H1 (cell line): ENCODE data around the gene RPS21. TPM values are rescaled to one million over a fixed set of nuclear protein-coding genes. Genes with fewer than 3 reads are reported as not detected.
A peak's percentile ranks its signal among the peaks of the same experiment; 100 is the strongest.

ENCODE experiments used
- CTCF ChIA-PET: fragments of 300-600 bp; sonication (Branson Sonifier 250); formaldehyde crosslinking; loops from one replicate; lab custom pipeline; 2021; ENCODE audit not compliant: partially characterized antibody; lab: Charles Lee
- POLR2A ChIA-PET: fragments of 300-600 bp; sonication (Branson Sonifier 250); formaldehyde crosslinking; loops from one replicate; lab custom pipeline; 2021; ENCODE audit warnings: inconsistent platforms; ENCODE audit not compliant: partially characterized antibody; lab: Charles Lee
- DNase-seq, 2 experiments: peaks; one replicate each; pipeline versions ENCODE4 v3.0.0 to v3.0.0-alpha.2; 2010 to 2022; ENCODE audit warnings: low spot score in 2 of 2, low read depth in 1 of 2, mixed read lengths in 1 of 2
- FAIRE-seq: peaks from 2 replicates; lab custom pipeline; 2011; peaks lifted over from hg19 to GRCh38; lab: Jason Lieb, UNC
- H2AFZ ChIP-seq: 2 replicates; pipeline ENCODE4 v1.8.1; 2012; ENCODE audit warnings: low read length, inconsistent platforms
- H2AK5ac ChIP-seq: 2 replicates; pipeline ENCODE4 v1.6.1; 2013; ENCODE audit warnings: low read depth, low read length
- H2BK120ac ChIP-seq: replicated peaks from 2 replicates; pipeline ENCODE3; 2013; ENCODE audit warnings: low read depth, low read length, inconsistent platforms
- H2BK12ac ChIP-seq: 2 replicates; pipeline ENCODE4 v1.6.1; 2013; ENCODE audit warnings: low read depth, low read length
- H2BK15ac ChIP-seq: 2 replicates; pipeline ENCODE4 v1.6.1; 2013; ENCODE audit warnings: low read length
- H2BK20ac ChIP-seq: 2 replicates; pipeline ENCODE4 v1.6.1; 2013; ENCODE audit warnings: low read length
- H2BK5ac ChIP-seq: 2 replicates; pipeline ENCODE4 v1.6.1; 2013; ENCODE audit warnings: low read depth, low read length
- H3K14ac ChIP-seq: 2 replicates; pipeline ENCODE4 v1.6.1; 2013; ENCODE audit warnings: inconsistent platforms; ENCODE audit not compliant: insufficient read length
- H3K18ac ChIP-seq: 2 replicates; pipeline ENCODE4 v1.6.1; 2013; ENCODE audit warnings: low read length; ENCODE audit errors: extremely low read depth
- H3K23ac ChIP-seq: 2 replicates; pipeline ENCODE4 v1.6.1; 2013; ENCODE audit warnings: inconsistent platforms; ENCODE audit not compliant: insufficient read length
- H3K23me2 ChIP-seq: 2 replicates; pipeline ENCODE4 v1.6.1; 2013; ENCODE audit warnings: low read depth, low read length
- H3K27ac ChIP-seq: 2 replicates; pipeline ENCODE4 v1.6.1; 2011; ENCODE audit warnings: low read depth, low read length, inconsistent platforms
- H3K27me3 ChIP-seq, 4 experiments: replicated peaks in 1 of 4; 1 replicate in 1 of 4; 2 replicates in 3 of 4; pipeline versions ENCODE4 v1.6.1 to v1.8.1; 2011 to 2013; ENCODE audit warnings: low read length in 3 of 4, mild to moderate bottlenecking in 3 of 4, inconsistent platforms in 2 of 4, mixed read lengths in 2 of 4, moderate library complexity in 1 of 4; ENCODE audit not compliant: control insufficient read depth in 3 of 4, insufficient read depth in 3 of 4; ENCODE audit errors: extremely low read depth in 1 of 4
- H3K36me3 ChIP-seq, 4 experiments: 2 replicates each; pipeline versions ENCODE4 v1.6.1 to v1.8.1; 2011 to 2013; ENCODE audit warnings: mild to moderate bottlenecking in 4 of 4, low read length in 3 of 4, moderate library complexity in 2 of 4, control low read depth in 1 of 4, inconsistent platforms in 1 of 4; ENCODE audit not compliant: insufficient read depth in 4 of 4, control insufficient read depth in 2 of 4
- H3K4ac ChIP-seq: replicated peaks from 2 replicates; pipeline ENCODE3; 2013; ENCODE audit warnings: low read length, low read depth, mixed read lengths, inconsistent platforms; ENCODE audit not compliant: insufficient read length
- H3K4me1 ChIP-seq, 4 experiments: replicated peaks in 1 of 4; 1 replicate in 1 of 4; 2 replicates in 3 of 4; pipeline versions ENCODE4 v1.6.1 to v1.8.1; 2011 to 2013; ENCODE audit warnings: low read length in 3 of 4, inconsistent platforms in 2 of 4, mixed read lengths in 1 of 4; ENCODE audit not compliant: insufficient read depth in 4 of 4, control insufficient read depth in 3 of 4
- H3K4me2 ChIP-seq, 2 experiments: 2 replicates each; pipeline versions ENCODE4 v1.6.1 to v1.8.1; 2011 to 2013; ENCODE audit warnings: low read depth in 2 of 2, low read length in 2 of 2, control low read depth in 1 of 2, inconsistent platforms in 1 of 2, mild to moderate bottlenecking in 1 of 2; ENCODE audit not compliant: insufficient read depth in 1 of 2
- H3K4me3 ChIP-seq, 4 experiments: fragments of 200-600, 300-600 bp in 1 of 4; sonication (generic), shearing (Covaris generic), sonication (Bioruptor Twin) in 1 of 4; 2 replicates each; pipeline versions ENCODE4 v1.5.1 to v1.8.1; 2011 to 2016; ENCODE audit warnings: low read length in 4 of 4, low read depth in 3 of 4, control low read depth in 2 of 4, inconsistent platforms in 2 of 4, mild to moderate bottlenecking in 2 of 4, mixed read lengths in 1 of 4, moderate library complexity in 1 of 4; ENCODE audit not compliant: insufficient read depth in 2 of 4; ENCODE audit errors: extremely low read depth in 1 of 4
- H3K56ac ChIP-seq: replicated peaks from 2 replicates; pipeline ENCODE3; 2013; ENCODE audit warnings: low read depth, mild to moderate bottlenecking, mixed read lengths, low read length, inconsistent platforms; ENCODE audit not compliant: insufficient read length
- H3K79me1 ChIP-seq: 2 replicates; pipeline ENCODE4 v1.6.1; 2013; ENCODE audit warnings: low read depth, low read length, control low read depth
- H3K79me2 ChIP-seq, 2 experiments: 2 replicates each; pipeline versions ENCODE4 v1.6.1 to v1.8.1; 2012 to 2013; ENCODE audit warnings: low read length in 2 of 2, mild to moderate bottlenecking in 2 of 2, inconsistent platforms in 1 of 2; ENCODE audit not compliant: insufficient read depth in 2 of 2, control insufficient read depth in 1 of 2
- H3K9ac ChIP-seq, 4 experiments: replicated peaks in 1 of 4; 1 replicate in 1 of 4; 2 replicates in 3 of 4; pipeline versions ENCODE4 v1.6.1 to v1.8.1; 2011 to 2013; ENCODE audit warnings: low read depth in 3 of 4, low read length in 3 of 4, control low read depth in 2 of 4, mild to moderate bottlenecking in 2 of 4, moderate library complexity in 2 of 4, inconsistent platforms in 1 of 4; ENCODE audit errors: extremely low read depth in 1 of 4
- H3K9me3 ChIP-seq, 2 experiments: 2 replicates each; pipeline versions ENCODE4 v1.6.1 to v1.8.1; 2012 to 2013; ENCODE audit warnings: mild to moderate bottlenecking in 2 of 2, moderate library complexity in 2 of 2, control low read depth in 1 of 2, inconsistent platforms in 1 of 2, low read depth in 1 of 2, low read length in 1 of 2, mixed read lengths in 1 of 2; ENCODE audit not compliant: insufficient read depth in 2 of 2
- H4K20me1 ChIP-seq, 2 experiments: replicated peaks in 1 of 2; 2 replicates each; pipeline versions ENCODE3 to v1.8.1; 2011 to 2013; ENCODE audit warnings: inconsistent platforms in 2 of 2, low read length in 2 of 2, mild to moderate bottlenecking in 1 of 2; ENCODE audit not compliant: insufficient read depth in 2 of 2, control insufficient read depth in 1 of 2
- H4K5ac ChIP-seq: 2 replicates; pipeline ENCODE4 v1.6.1; 2013; ENCODE audit warnings: low read length, low read depth, mixed read lengths, inconsistent platforms; ENCODE audit not compliant: insufficient read length
- H4K8ac ChIP-seq: 2 replicates; pipeline ENCODE4 v1.8.0; 2013; ENCODE audit warnings: mild to moderate bottlenecking, moderate library complexity, low read length, inconsistent platforms; ENCODE audit not compliant: insufficient read depth; ENCODE audit errors: extremely low read depth
- H4K91ac ChIP-seq: replicated peaks from 2 replicates; pipeline ENCODE3; 2013; ENCODE audit warnings: low read length, mixed read lengths, inconsistent platforms; ENCODE audit not compliant: insufficient read length
- CHD1 ChIP-seq: IDR thresholded peaks from 2 replicates; pipeline ENCODE4 v1.6.1; 2012; ENCODE audit warnings: low read depth, low read length, improper control_type of control experiment
- FOSL1 ChIP-seq: IDR thresholded peaks from 2 replicates; pipeline ENCODE4 v1.6.1; 2011; ENCODE audit warnings: mild to moderate bottlenecking, low read depth, low read length, moderate library complexity; ENCODE audit not compliant: insufficient read depth
- WGBS, 2 experiments: shearing (Covaris generic) in 1 of 2; methylation state at CpG; one replicate each; pipeline versions ENCODE4 v1.1.6 to v1.1.7; 2013 to 2015; ENCODE audit warnings: low lambda C conversion rate in 2 of 2, mixed read lengths in 2 of 2, inconsistent platforms in 1 of 2, low coverage in 1 of 2, missing lambda C conversion rate in 1 of 2; ENCODE audit not compliant: insufficient replicate concordance in 2 of 2, insufficient coverage in 1 of 2, insufficient read length in 1 of 2; ENCODE audit errors: extremely low coverage in 1 of 2, missing lambda C conversion rate in 1 of 2; 5-methylcytosine and 5-hydroxymethylcytosine counted together
- polyA plus RNA-seq, 7 experiments: library from polyadenylated mRNA; depleted of rRNA in 3 of 7; stranded (reverse) in 5 of 7; unstranded in 2 of 7; fragments of >200 nt in 5 of 7; fragments of 200-250 nt in 2 of 7; gene quantifications; 1 replicate in 5 of 7; 2 replicates in 1 of 7; 4 replicates in 1 of 7; pipeline versions ENCODE4 v1.2.1 to v1.2.3, GENCODE V29; 2011 to 2013; ENCODE audit warnings: missing spikeins in 2 of 7, mixed read lengths in 2 of 7
- total RNA-seq: library from RNA; stranded (reverse); fragmentation: NEBNext Ultra II Directional; extraction: Animal tissue kit (Norgen Biotek cat#: 25700); gene quantifications from 2 replicates; pipeline ENCODE4 v1.2.1, GENCODE V29; 2021
- TF ChIP-seq, protein P1 (sequence below): IDR thresholded peaks from 2 replicates; pipeline ENCODE4 v1.6.1; 2012; ENCODE audit warnings: low read length, inconsistent platforms

The RPS21 gene
- total and polyA plus RNA-seq, 2 of the 8 experiments (the other 6 are each of a cell fraction or from before 2014, with no cell fraction given) = 1,787 to 7,219 TPM

DNA sequence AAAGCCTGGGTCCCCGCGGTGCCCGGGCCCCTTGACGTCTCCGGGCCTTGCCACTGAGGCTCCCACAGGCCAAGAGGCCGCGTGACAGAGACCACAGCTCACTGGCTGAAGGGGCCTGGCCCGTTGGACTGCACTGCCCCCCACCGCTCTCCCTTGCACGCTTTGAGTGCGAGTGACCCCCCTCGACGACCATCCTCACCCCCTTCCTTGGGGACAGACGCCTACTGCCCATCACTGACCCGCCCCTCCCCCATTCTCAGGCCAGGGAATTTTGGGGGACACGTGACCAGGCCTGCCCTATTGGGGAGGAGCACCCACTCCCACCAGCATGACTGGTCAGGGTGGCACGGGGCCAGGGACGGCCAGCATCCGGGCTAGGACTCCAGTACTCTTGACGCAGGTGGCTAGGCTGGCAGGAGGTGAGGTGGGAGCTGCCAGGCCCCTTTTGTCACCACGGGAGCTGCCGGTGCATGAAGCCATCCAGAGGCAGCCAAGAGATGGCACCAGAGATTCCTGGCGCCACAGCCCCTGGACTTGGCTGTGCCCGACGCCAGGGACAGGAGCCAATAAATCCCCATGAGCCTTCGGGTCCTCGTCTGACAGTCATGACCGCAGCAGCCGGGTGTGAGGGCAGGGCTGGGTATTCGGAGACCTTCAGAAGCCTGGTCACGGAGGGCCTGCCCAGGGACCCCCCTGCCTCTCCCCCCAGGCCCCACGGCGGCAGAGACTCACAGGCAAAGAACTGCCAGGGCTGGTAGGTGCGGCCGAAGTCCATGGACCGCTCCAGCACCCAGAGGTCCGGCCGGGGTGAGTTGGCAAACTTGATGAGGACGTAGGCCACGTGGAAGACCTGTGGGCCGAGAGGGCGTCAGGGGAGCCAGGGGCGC lies 34.3 kb upstream of the RPS21 start:
- DNase-seq (no peak), FAIRE-seq (no peak)
- peaks cover 10 to 42% of the 10 kb centered on the region in 2 experiments; a peak in 3 of 4 replicates for H3K79me2 ChIP-seq
- no peak overlapping the region for H2AFZ ChIP-seq
- H4K91ac ChIP-seq = no peak overlapping the region
- peaks cover 0 to 3% of the 10 kb centered on the region in 2 experiments; a peak in 2 of 4 replicates for H3K9me3 ChIP-seq
- H3K27me3 ChIP-seq = no peaks in the 10 kb centered on the region
- H3K4me3 ChIP-seq = no peak overlapping the region
- peaks cover 0 to 29% (median 21%) of the 10 kb centered on the region in 4 experiments; a peak in 6 of 7 replicates for H3K4me1 ChIP-seq
- no peak overlapping the region for H3K27ac ChIP-seq
- ChIA-PET CTCF (interaction anchor here (0.7 to 2.7 kb wide), 4 partner anchors 8 to 390 kb away, joined by 3 to 13 read pairs (median 4); no protein-coding TSS in a partner anchor), POLR2A (interaction anchor here (0.6 to 12.3 kb wide), 6 partner anchors 10 to 47 kb away, joined by 3 to 114 read pairs (median 5); partner anchors contain the start of gene LAMA5)
- H4K5ac ChIP-seq = no peak overlapping the region
- no peak overlapping the region for H3K4me2 ChIP-seq
- H3K23ac ChIP-seq = no peak overlapping the region
- H4K20me1 ChIP-seq = peaks cover 0 to 21% of the 10 kb centered on the region in 2 experiments
- whole genome bisulfite sequencing, 2 experiments = 92% methylated on average over 39 of the region's 43 CpGs; no CpG with 5 or more reads in 1 of the 2 experiments
- peak overlapping the region; percentile 68; the same call in 1 of the 2 replicates for H4K8ac ChIP-seq
- no peak overlapping the region; the same call in 1 of the 2 replicates for H2BK5ac ChIP-seq
- H3K23me2 ChIP-seq = no peaks in the 10 kb centered on the region; the same call in 1 of the 2 replicates
- TF ChIP-seq FOSL1 = no peak
- no peak for TF ChIP-seq CHD1
- TF ChIP-seq, protein P1, sequence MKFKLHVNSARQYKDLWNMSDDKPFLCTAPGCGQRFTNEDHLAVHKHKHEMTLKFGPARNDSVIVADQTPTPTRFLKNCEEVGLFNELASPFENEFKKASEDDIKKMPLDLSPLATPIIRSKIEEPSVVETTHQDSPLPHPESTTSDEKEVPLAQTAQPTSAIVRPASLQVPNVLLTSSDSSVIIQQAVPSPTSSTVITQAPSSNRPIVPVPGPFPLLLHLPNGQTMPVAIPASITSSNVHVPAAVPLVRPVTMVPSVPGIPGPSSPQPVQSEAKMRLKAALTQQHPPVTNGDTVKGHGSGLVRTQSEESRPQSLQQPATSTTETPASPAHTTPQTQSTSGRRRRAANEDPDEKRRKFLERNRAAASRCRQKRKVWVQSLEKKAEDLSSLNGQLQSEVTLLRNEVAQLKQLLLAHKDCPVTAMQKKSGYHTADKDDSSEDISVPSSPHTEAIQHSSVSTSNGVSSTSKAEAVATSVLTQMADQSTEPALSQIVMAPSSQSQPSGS = no peak
- TF ChIP-seq, all 59 proteins: peak for 0
- Histone ChIP-seq H3K4ac (no peak overlapping the region), H2BK12ac (no peak overlapping the region), H3K14ac (no peak overlapping the region), H3K79me1 (peaks cover 19% of the 10 kb centered on the region), H2BK20ac (no peak overlapping the region), H3K56ac (no peak overlapping the region), H2BK15ac (no peak overlapping the region), H3K36me3 (peaks cover 17 to 39% (median 31%) of the 10 kb centered on the region in 4 experiments; a peak in 6 of 8 replicates), H2BK120ac (no peak overlapping the region), H3K18ac (no peak overlapping the region), H2AK5ac (no peak overlapping the region), H3K9ac (no peak overlapping the region)
